Measurements from ENCODE around the gene KIF1B. TPM values are rescaled to one million over a fixed set of nuclear protein-coding genes. Genes with fewer than 3 reads are reported as not detected.
A peak's percentile ranks its signal among the peaks of the same experiment; 100 is the strongest.

Gene KIF1B
- total and polyA plus RNA-seq, 2 experiments from 2014 or later: 21.5 to 68.4 TPM

DNA sequence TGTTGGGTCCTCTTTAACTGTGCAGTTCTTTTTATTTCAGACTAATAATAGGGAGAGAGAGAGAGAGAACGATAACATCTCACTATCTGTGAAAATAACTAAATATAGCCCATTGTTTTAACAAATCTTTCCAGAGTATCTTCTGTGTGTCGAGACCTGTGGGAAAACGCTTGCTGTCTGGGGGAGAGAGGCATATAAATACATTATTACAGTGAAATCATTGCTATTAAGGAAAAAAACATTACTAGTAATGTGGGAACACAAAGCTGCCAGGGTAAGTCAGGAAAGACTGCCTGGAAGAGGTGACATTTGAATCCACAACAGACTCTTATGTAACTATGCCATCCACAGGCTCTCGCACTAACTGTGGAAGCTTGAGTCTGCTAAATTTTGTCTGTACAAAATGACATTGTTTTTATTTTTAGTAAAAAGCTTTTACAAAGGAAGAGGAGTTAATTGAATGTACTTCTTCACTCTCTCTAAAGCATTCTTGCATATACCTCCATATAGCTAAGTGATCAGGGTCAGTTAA is 128.7 kb downstream of the KIF1B start (continued):
- TF ChIP-seq ETS1 (IDR thresholded peaks at IDR 0.05): no peak
- no peak for TF ChIP-seq POLR2AphosphoS5 (IDR thresholded peaks at IDR 0.05; ENCODE audit: low read depth)

- no peak overlapping the region for H3K4me3 Mint-ChIP-seq
- H3K27ac Mint-ChIP-seq: peak overlapping the region; percentile 91; the same call in 1 of the 2 replicates
- Histone ChIP-seq H3K4me2 (no peak overlapping the region), H3K9me2 (ENCODE audit: insufficient read depth) (no peaks in the 10 kb centered on the region), H3K27me3 (ENCODE audit: insufficient read depth) (no peaks in the 10 kb centered on the region), H3K4me3 (no peak overlapping the region), H3K27ac (ENCODE audit: low read depth) (peak overlapping the region; percentile 36; the same call in 1 of the 2 replicates), H3K4me1 (ENCODE audit: insufficient read depth) (0 out of 2 replicates have a peak, but pooled peaks cover 3% of the 10 kb centered on the region), H3K79me2 (replicated peaks; ENCODE audit: insufficient read depth) (no peaks in the 10 kb centered on the region), H4K20me1 (replicated peaks; ENCODE audit: insufficient read depth) (no peaks in the 10 kb centered on the region), H3K36me3 (ENCODE audit: insufficient read depth) (peaks cover 21% of the 10 kb centered on the region), H2AFZ (no peak overlapping the region), H3F3A (replicated peaks; ENCODE audit: low read depth) (peaks cover 3% of the 10 kb centered on the region; the same call in 1 of the 2 replicates)
- H3K27me3 Mint-ChIP-seq (ENCODE audit: insufficient read depth, low read depth, poor library complexity): no peaks in the 10 kb centered on the region
- TF ChIP-seq EZH2 (IDR thresholded peaks at IDR 0.05; ENCODE audit: low read depth, unreplicated experiment) (no peak), ZNF114 (CRISPR knock-in tag; IDR thresholded peaks at IDR 0.05) (no peak), ETS1 (IDR thresholded peaks at IDR 0.05) (no peak), ZNF462 (CRISPR knock-in tag; IDR thresholded peaks at IDR 0.05) (no peak), EZH2phosphoT487 (IDR thresholded peaks at IDR 0.05; ENCODE audit: unreplicated experiment) (no peak), JUNB (IDR thresholded peaks at IDR 0.05; ENCODE audit: unreplicated experiment) (no peak)
- TF ChIP-seq, protein P1, sequence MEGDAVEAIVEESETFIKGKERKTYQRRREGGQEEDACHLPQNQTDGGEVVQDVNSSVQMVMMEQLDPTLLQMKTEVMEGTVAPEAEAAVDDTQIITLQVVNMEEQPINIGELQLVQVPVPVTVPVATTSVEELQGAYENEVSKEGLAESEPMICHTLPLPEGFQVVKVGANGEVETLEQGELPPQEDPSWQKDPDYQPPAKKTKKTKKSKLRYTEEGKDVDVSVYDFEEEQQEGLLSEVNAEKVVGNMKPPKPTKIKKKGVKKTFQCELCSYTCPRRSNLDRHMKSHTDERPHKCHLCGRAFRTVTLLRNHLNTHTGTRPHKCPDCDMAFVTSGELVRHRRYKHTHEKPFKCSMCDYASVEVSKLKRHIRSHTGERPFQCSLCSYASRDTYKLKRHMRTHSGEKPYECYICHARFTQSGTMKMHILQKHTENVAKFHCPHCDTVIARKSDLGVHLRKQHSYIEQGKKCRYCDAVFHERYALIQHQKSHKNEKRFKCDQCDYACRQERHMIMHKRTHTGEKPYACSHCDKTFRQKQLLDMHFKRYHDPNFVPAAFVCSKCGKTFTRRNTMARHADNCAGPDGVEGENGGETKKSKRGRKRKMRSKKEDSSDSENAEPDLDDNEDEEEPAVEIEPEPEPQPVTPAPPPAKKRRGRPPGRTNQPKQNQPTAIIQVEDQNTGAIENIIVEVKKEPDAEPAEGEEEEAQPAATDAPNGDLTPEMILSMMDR (conservative IDR thresholded peaks at IDR 0.05; ENCODE audit: low read depth in 2 of 2): no peak
- peaks cover 43% of the 10 kb centered on the region for H3K36me3 Mint-ChIP-seq (ENCODE audit: low read depth)
- DNase-seq (ENCODE audit: low spot score) (peak; percentile 67), ATAC-seq (peak; percentile 91)
- no peaks in the 10 kb centered on the region for H3K9me3 Mint-ChIP-seq
- H3K4me1 Mint-ChIP-seq: peaks cover 15% of the 10 kb centered on the region
Observed at GRCh38 chr1:10339815-10340214, 129.4 kb downstream of the KIF1B start.
